Liver (tissue), 3 donors: ENCODE results near the gene DNAJC2.

Experiments used
- CTCF ChIP-seq: fragments of 150-350 bp; IDR thresholded peaks from 2 replicates; pipeline ENCODE4 v1.5.1; 2017; ENCODE audit warnings: improper control_type of control experiment, low read depth, low read length; ENCODE audit not compliant: missing input control
- FOXA2 ChIP-seq: IDR thresholded peaks from 2 replicates; pipeline ENCODE4 v1.6.1; 2016; ENCODE audit warnings: antibody characterized with exemption
- MAX ChIP-seq: IDR thresholded peaks from 2 replicates; pipeline ENCODE4 v1.6.1; 2016; ENCODE audit warnings: antibody characterized with exemption
- RAD21 ChIP-seq, 2 donors: IDR thresholded peaks; 2 replicates each; pipeline ENCODE4 v1.6.1; 2016; ENCODE audit warnings: antibody characterized with exemption in 2 of 2, mild to moderate bottlenecking in 2 of 2
- REST ChIP-seq: IDR thresholded peaks from 2 replicates; pipeline ENCODE4 v1.6.1; 2016; ENCODE audit warnings: antibody characterized with exemption, mild to moderate bottlenecking
- TAF1 ChIP-seq: conservative IDR thresholded peaks from 2 replicates; pipeline ENCODE4 v1.6.1; 2016; ENCODE audit warnings: antibody characterized with exemption, mild to moderate bottlenecking
- ZBTB33 ChIP-seq: IDR thresholded peaks from 2 replicates; pipeline ENCODE4 v1.6.1; 2016; ENCODE audit warnings: antibody characterized with exemption
- donor health status: healthy.
- donor health status: healthy.

- TF ChIP-seq CTCF (no peak), FOXA2 (no peak), ZBTB33 (peak; percentile 42), TAF1 (peak; percentile 54), REST (peak; percentile 58), RAD21 (IDR thresholded peaks at IDR 0.05) (peak; percentile 45 to 46), MAX (peak; percentile 90)
Measured at GRCh38 chr7:103344453-103345149, at the start of gene DNAJC2.
